K562 (cell line): ENCODE results near the gene SLC22A4. TPM values are rescaled to one million over a fixed set of nuclear protein-coding genes. Genes with fewer than 3 reads are reported as not detected.

Experiments used
- CBX3 ChIP-seq, 2 experiments: IDR thresholded peaks; 1 replicate in 1 of 2; 2 replicates in 1 of 2; pipeline ENCODE4 v1.6.1; 2012; ENCODE audit warnings: inconsistent platforms in 2 of 2, low read length in 2 of 2, borderline replicate concordance in 1 of 2, control low read depth in 1 of 2
- ERF ChIP-seq: fragments of 450-650 bp; formaldehyde crosslinking; IDR thresholded peaks from 2 replicates; pipeline ENCODE4 v1.4.0; 2020; ENCODE audit warnings: mild to moderate bottlenecking, mixed read lengths
- FOXK1 ChIP-seq: sonication (generic); formaldehyde crosslinking; IDR thresholded peaks from 2 replicates; pipeline ENCODE4 v1.8.0; 2022; ENCODE audit warnings: missing genetic modification reagents, mild to moderate bottlenecking, borderline replicate concordance
- L3MBTL2 ChIP-seq: fragments of 450-650 bp; IDR thresholded peaks from 2 replicates; pipeline ENCODE4 v1.6.1; 2016; ENCODE audit warnings: mild to moderate bottlenecking, moderate library complexity
- NR2C1 ChIP-seq, 2 experiments: fragments of 450-650 bp; IDR thresholded peaks; 2 replicates each; pipeline ENCODE4 v1.6.1; 2017; ENCODE audit warnings: mild to moderate bottlenecking in 2 of 2, antibody characterized with exemption in 1 of 2, inconsistent platforms in 1 of 2, missing compliant biosample characterization in 1 of 2, missing genetic modification characterization in 1 of 2
- SAP30 ChIP-seq: fragments of 200-600 bp; sonication (generic); IDR thresholded peaks from 2 replicates; pipeline ENCODE4 v1.6.1; 2012; ENCODE audit warnings: borderline replicate concordance, low read depth, mild to moderate bottlenecking, moderate library complexity, low read length, control low read depth, inconsistent platforms; ENCODE audit not compliant: insufficient read depth, poor library complexity, severe bottlenecking
- THRAP3 ChIP-seq: fragments of 450-650 bp; IDR thresholded peaks from 2 replicates; pipeline ENCODE4 v1.6.1; 2016; ENCODE audit warnings: mild to moderate bottlenecking, inconsistent platforms, borderline replicate concordance
- ZKSCAN3 ChIP-seq: fragments of 250-450 bp; sonication (Bioruptor Pico); IDR thresholded peaks from 2 replicates; pipeline ENCODE4 v1.4.0; 2020
- ZNF121 ChIP-seq: sonication (generic); formaldehyde crosslinking; conservative IDR thresholded peaks from 2 replicates; pipeline ENCODE4 v1.8.0; 2022; ENCODE audit warnings: missing genetic modification reagents
- ZNF143 ChIP-seq: sonication (generic); formaldehyde crosslinking; IDR thresholded peaks from 2 replicates; pipeline ENCODE4 v1.9.0; 2022; ENCODE audit warnings: mild to moderate bottlenecking, missing genetic modification reagents
- ZNF263 ChIP-seq: sonication (generic); formaldehyde crosslinking; IDR thresholded peaks from 2 replicates; pipeline ENCODE4 v1.8.0; 2022; ENCODE audit warnings: mild to moderate bottlenecking, missing genetic modification reagents, borderline replicate concordance
- ZNF764 ChIP-seq: fragments of 250-450 bp; sonication (Bioruptor Pico); IDR thresholded peaks from 2 replicates; pipeline ENCODE4 v1.4.0; 2020; ENCODE audit warnings: low read depth, mild to moderate bottlenecking, moderate library complexity
- polyA plus RNA-seq, 8 experiments: library from polyadenylated mRNA; depleted of rRNA in 4 of 8; stranded (reverse) in 5 of 8; unstranded in 3 of 8; fragments of >200 nt; fragmentation: Nextera tagmentation in 2 of 8; fragmentation: Illumina TruSeq in 1 of 8; extraction: Ambion mirVana in 2 of 8; extraction: Trizol in 1 of 8; gene quantifications; 2 replicates each; pipeline versions ENCODE4 v1.2.1 to v1.2.3, GENCODE V29; 2011 to 2014; ENCODE audit warnings: inconsistent platforms in 1 of 8, missing spikeins in 1 of 8
- total RNA-seq, 7 experiments: library from RNA; depleted of rRNA in 6 of 7; stranded (reverse); fragments of >200 nt in 6 of 7; fragmentation: Illumina TruSeq in 2 of 7; extraction: Trizol in 2 of 7; gene quantifications; 2 replicates each; pipeline versions ENCODE4 v1.2.1 to v1.2.3, GENCODE V29; 2011 to 2021; ENCODE audit warnings: low replicate concordance in 1 of 7
- TF ChIP-seq, protein P1 (sequence below), 3 experiments: fragments of 200-800 bp in 1 of 3; sonication (Bioruptor generic) in 1 of 3; sonication (generic) in 1 of 3; formaldehyde crosslinking in 1 of 3; IDR thresholded peaks; 2 replicates each; pipeline versions ENCODE4 v1.6.1 to v1.8.0; 2016 to 2022; ENCODE audit warnings: mild to moderate bottlenecking in 2 of 3, missing compliant biosample characterization in 2 of 3, missing genetic modification characterization in 2 of 3, missing genetic modification reagents in 1 of 3
- TF ChIP-seq, protein P2 (sequence below): fragments of 450-650 bp; formaldehyde crosslinking; IDR thresholded peaks from 2 replicates; pipeline ENCODE4 v1.4.0; 2022; ENCODE audit warnings: missing genetic modification characterization
- TF ChIP-seq, protein P3 (sequence below): sonication (generic); formaldehyde crosslinking; IDR thresholded peaks from 2 replicates; pipeline ENCODE4 v1.8.1; 2022; ENCODE audit warnings: missing genetic modification reagents
- TF ChIP-seq, protein P4 (sequence below): IDR thresholded peaks from 3 replicates; pipeline ENCODE4 v1.6.1; 2011; ENCODE audit warnings: borderline replicate concordance, mild to moderate bottlenecking, moderate library complexity; ENCODE audit not compliant: insufficient read length; ENCODE audit errors: extremely low read depth
- TF ChIP-seq, protein P5 (sequence below): fragments of 450-650 bp; IDR thresholded peaks from 2 replicates; pipeline ENCODE4 v1.7.0; 2016; ENCODE audit warnings: borderline replicate concordance

The SLC22A4 gene
- total and polyA plus RNA-seq, 9 of the 15 experiments (the other 6 are each of a cell fraction or from before 2014, with no cell fraction given), result 2.7 to 9.5 (median 6.2) TPM

DNA sequence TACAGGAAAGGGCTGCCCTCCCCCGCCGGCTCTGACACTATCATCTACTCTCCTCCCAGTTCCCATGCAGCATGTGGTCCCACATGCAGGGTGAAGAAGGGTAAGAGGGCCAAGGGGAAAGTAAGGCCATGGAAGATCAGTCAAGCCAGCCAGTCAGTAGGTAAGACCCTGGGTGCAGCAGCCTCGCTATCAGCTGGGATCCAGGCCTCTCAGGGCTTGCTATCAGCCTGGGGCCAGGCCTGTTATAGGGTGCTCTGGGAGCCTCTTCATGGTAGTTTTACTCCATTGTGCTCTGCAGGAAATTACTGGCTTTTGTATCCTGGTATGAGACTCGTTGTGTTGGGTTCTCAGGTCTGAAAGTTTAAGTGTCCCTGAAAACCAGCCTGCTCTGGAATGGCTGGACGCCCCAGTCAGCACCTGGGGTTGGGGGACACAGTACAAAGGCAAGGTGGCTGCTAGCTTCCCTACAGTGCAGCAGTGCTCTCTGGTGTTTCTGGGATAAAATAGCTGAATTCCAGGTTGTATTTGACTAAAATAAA lies 21.4 kb downstream of the SLC22A4 start (continued):
- TF ChIP-seq, protein P1, sequence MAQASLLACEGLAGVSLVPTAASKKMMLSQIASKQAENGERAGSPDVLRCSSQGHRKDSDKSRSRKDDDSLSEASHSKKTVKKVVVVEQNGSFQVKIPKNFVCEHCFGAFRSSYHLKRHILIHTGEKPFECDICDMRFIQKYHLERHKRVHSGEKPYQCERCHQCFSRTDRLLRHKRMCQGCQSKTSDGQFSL (CRISPR knock-in tag; IDR thresholded peaks at IDR 0.05), result no peak
- TF ChIP-seq, protein P1 (tag; IDR thresholded peaks at IDR 0.05), result no peak; a peak in 1 of 4 replicates
- peak; percentile 75; the same call in 1 of the 2 replicates for TF ChIP-seq ZNF263 (CRISPR knock-in tag)
- TF ChIP-seq, protein P2, sequence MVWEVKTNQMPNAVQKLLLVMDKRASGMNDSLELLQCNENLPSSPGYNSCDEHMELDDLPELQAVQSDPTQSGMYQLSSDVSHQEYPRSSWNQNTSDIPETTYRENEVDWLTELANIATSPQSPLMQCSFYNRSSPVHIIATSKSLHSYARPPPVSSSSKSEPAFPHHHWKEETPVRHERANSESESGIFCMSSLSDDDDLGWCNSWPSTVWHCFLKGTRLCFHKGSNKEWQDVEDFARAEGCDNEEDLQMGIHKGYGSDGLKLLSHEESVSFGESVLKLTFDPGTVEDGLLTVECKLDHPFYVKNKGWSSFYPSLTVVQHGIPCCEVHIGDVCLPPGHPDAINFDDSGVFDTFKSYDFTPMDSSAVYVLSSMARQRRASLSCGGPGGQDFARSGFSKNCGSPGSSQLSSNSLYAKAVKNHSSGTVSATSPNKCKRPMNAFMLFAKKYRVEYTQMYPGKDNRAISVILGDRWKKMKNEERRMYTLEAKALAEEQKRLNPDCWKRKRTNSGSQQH, result no peak
- no peak for TF ChIP-seq SAP30
- TF ChIP-seq THRAP3, result no peak
- TF ChIP-seq ZKSCAN3 (CRISPR knock-in tag), result no peak
- TF ChIP-seq L3MBTL2, result peak; percentile 68
- no peak for TF ChIP-seq ZNF121 (CRISPR knock-in tag)
- TF ChIP-seq ZNF143 (CRISPR knock-in tag), result no peak
- no peak for TF ChIP-seq ZNF764
- TF ChIP-seq FOXK1 (CRISPR knock-in tag), result no peak
- peak in 1 of 2 experiments; percentile 67; a peak in 1 of 3 replicates for TF ChIP-seq CBX3 (IDR thresholded peaks at IDR 0.05; ENCODE audit: borderline replicate concordance in 1 of 2, low read length in 2 of 2)
- TF ChIP-seq, protein P3, sequence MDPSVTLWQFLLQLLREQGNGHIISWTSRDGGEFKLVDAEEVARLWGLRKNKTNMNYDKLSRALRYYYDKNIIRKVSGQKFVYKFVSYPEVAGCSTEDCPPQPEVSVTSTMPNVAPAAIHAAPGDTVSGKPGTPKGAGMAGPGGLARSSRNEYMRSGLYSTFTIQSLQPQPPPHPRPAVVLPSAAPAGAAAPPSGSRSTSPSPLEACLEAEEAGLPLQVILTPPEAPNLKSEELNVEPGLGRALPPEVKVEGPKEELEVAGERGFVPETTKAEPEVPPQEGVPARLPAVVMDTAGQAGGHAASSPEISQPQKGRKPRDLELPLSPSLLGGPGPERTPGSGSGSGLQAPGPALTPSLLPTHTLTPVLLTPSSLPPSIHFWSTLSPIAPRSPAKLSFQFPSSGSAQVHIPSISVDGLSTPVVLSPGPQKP (CRISPR knock-in tag), result no peak
- TF ChIP-seq ERF (CRISPR knock-in tag), result 0 out of 2 replicates have a peak, but pooled peaks have one; percentile 67
- TF ChIP-seq NR2C1 (IDR thresholded peaks at IDR 0.05), result peak; percentile 40; the same call in 1 of the 2 replicates
- TF ChIP-seq NR2C1 (tag; IDR thresholded peaks at IDR 0.05), result no peak
- TF ChIP-seq, protein P4, sequence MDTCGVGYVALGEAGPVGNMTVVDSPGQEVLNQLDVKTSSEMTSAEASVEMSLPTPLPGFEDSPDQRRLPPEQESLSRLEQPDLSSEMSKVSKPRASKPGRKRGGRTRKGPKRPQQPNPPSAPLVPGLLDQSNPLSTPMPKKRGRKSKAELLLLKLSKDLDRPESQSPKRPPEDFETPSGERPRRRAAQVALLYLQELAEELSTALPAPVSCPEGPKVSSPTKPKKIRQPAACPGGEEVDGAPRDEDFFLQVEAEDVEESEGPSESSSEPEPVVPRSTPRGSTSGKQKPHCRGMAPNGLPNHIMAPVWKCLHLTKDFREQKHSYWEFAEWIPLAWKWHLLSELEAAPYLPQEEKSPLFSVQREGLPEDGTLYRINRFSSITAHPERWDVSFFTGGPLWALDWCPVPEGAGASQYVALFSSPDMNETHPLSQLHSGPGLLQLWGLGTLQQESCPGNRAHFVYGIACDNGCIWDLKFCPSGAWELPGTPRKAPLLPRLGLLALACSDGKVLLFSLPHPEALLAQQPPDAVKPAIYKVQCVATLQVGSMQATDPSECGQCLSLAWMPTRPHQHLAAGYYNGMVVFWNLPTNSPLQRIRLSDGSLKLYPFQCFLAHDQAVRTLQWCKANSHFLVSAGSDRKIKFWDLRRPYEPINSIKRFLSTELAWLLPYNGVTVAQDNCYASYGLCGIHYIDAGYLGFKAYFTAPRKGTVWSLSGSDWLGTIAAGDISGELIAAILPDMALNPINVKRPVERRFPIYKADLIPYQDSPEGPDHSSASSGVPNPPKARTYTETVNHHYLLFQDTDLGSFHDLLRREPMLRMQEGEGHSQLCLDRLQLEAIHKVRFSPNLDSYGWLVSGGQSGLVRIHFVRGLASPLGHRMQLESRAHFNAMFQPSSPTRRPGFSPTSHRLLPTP, result no peak
- TF ChIP-seq, protein P5, sequence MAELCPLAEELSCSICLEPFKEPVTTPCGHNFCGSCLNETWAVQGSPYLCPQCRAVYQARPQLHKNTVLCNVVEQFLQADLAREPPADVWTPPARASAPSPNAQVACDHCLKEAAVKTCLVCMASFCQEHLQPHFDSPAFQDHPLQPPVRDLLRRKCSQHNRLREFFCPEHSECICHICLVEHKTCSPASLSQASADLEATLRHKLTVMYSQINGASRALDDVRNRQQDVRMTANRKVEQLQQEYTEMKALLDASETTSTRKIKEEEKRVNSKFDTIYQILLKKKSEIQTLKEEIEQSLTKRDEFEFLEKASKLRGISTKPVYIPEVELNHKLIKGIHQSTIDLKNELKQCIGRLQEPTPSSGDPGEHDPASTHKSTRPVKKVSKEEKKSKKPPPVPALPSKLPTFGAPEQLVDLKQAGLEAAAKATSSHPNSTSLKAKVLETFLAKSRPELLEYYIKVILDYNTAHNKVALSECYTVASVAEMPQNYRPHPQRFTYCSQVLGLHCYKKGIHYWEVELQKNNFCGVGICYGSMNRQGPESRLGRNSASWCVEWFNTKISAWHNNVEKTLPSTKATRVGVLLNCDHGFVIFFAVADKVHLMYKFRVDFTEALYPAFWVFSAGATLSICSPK, result no peak
